GM06990 (cell line): ENCODE results near the gene KIF13A.
"Not testable (repeated sequence)": the region's sequence is repeated elsewhere in the genome, so short reads cannot be mapped to it uniquely, and the experiment has no call there.

Source experiments
- DNase-seq: peaks from one replicate; pipeline ENCODE4 v3.0.0-alpha.2; 2011; ENCODE audit not compliant: insufficient read length; ENCODE audit errors: extremely low read depth
- H3K27me3 ChIP-seq: replicated peaks from 2 replicates; pipeline ENCODE4 v1.6.0; 2011; ENCODE audit warnings: low read length; ENCODE audit not compliant: control insufficient read depth, insufficient read depth
- H3K36me3 ChIP-seq: 2 replicates; pipeline ENCODE4 v1.5.1; 2011; ENCODE audit warnings: low read length; ENCODE audit not compliant: control insufficient read depth, insufficient read depth
- H3K4me3 ChIP-seq: replicated peaks from 2 replicates; pipeline ENCODE4 v1.5.1; 2011; ENCODE audit warnings: low read depth, mild to moderate bottlenecking, control low read depth, low read length
- TF ChIP-seq, protein P1 (sequence below): IDR thresholded peaks from 2 replicates; pipeline ENCODE4 v1.5.1; 2011; ENCODE audit warnings: low read length, control low read depth, mild to moderate bottlenecking, inconsistent platforms; ENCODE audit not compliant: insufficient read depth, poor library complexity, severe bottlenecking

Gene KIF13A

GRCh38 chr6:17771609-17772008 is 215.8 kb downstream of the KIF13A start:
- no peaks in the 10 kb centered on the region for H3K27me3 ChIP-seq
- TF ChIP-seq, protein P1, sequence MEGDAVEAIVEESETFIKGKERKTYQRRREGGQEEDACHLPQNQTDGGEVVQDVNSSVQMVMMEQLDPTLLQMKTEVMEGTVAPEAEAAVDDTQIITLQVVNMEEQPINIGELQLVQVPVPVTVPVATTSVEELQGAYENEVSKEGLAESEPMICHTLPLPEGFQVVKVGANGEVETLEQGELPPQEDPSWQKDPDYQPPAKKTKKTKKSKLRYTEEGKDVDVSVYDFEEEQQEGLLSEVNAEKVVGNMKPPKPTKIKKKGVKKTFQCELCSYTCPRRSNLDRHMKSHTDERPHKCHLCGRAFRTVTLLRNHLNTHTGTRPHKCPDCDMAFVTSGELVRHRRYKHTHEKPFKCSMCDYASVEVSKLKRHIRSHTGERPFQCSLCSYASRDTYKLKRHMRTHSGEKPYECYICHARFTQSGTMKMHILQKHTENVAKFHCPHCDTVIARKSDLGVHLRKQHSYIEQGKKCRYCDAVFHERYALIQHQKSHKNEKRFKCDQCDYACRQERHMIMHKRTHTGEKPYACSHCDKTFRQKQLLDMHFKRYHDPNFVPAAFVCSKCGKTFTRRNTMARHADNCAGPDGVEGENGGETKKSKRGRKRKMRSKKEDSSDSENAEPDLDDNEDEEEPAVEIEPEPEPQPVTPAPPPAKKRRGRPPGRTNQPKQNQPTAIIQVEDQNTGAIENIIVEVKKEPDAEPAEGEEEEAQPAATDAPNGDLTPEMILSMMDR = no peak
- no peak overlapping the region for H3K4me3 ChIP-seq
- H3K36me3 ChIP-seq = no peaks in the 10 kb centered on the region
- no peak for DNase-seq

DNA sequence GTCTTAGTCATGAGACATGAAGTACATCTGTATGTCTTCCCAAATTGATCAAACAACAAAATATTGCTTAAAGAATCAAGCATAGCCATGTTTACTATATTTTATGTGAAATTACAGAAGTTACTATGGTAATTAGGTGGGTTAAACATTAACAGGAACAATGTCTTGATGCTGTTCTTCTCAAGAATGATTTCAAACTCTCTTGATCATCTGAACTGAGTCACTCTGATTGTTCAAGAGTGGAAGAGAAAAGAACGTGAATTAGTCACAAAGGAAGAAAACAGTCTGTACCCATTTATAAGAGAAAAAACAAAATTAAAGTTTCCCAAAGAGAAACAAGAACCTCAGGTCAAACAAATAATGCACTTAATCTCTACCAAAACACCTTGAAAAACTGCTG is 218.6 kb downstream of the KIF13A start:
- Histone ChIP-seq H3K4me3 (no peak overlapping the region), H3K36me3 (no peaks in the 10 kb centered on the region), H3K27me3 (no peaks in the 10 kb centered on the region)
- no peak for DNase-seq
- TF ChIP-seq, protein P1 = no peak

GRCh38 chr6:17768388-17768787 is 219.0 kb downstream of the KIF13A start:
- DNase-seq = no peak
- Histone ChIP-seq H3K4me3 (no peak overlapping the region), H3K27me3 (no peaks in the 10 kb centered on the region), H3K36me3 (no peaks in the 10 kb centered on the region)
- TF ChIP-seq, protein P1 = no peak

DNA sequence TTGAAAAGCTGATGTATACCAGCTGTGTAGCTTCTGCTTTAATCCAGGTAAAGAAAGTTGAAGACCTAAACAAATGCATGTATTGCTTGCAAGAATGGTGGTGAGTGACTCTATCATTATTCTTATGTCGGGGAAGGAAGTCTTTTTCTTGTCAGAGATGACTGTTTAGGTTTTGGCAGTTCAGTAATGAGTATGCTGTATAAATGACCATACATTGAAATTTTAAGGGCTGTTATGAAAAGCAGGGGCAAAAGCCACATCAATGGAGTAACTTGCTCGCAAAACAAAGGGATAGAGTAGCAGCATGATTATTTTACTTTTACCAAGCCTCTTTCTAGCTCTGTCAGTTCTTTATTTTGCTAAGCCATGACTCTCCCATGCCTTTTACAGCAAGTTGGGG is 224.8 kb downstream of the KIF13A start:
- TF ChIP-seq, protein P1 = no peak
- no peak for DNase-seq
- H3K4me3 ChIP-seq = no peak overlapping the region
- no peaks in the 10 kb centered on the region for H3K27me3 ChIP-seq
- H3K36me3 ChIP-seq = no peaks in the 10 kb centered on the region

DNA sequence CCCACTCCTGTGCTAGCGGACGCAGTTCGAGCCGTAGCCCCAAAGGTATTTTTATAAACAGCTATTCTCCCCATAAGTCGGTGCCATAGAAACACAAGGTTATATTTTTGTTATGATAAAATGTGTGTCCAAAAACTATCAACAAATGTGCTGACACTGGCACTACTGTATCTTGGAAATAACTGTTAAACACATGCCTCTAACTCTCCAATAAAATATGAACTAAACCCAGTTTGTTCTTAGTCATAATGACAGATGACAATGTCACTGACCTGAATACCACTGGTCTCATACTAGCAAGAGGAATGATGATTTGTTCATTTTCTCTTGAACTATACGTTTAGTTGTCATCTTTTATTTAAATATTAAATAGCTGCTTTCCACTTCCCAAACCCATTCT is 229.3 kb downstream of the KIF13A start:
- no peaks in the 10 kb centered on the region for H3K36me3 ChIP-seq
- no peak overlapping the region for H3K4me3 ChIP-seq
- TF ChIP-seq, protein P1 = no peak
- H3K27me3 ChIP-seq = no peaks in the 10 kb centered on the region; the same call in 1 of the 2 replicates
- DNase-seq = no peak

DNA sequence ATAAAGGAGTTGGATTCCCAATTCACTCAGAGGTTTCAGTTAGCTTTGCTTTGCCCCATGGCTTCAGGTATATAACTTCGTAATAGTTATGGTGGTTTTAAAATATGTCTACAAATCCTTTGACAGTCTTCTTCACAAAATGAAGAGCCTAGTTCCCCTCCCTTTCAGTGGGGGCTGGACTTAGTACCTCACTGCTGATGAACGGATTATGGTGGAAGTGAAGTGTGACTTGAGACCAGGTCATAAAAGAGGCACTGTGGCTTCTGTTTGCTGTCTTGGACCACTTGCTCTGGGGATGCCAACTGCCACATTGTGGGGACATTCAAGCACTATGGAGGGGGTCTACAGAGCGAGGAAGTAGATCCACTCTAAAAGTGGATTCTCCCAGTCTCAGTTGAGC is 233.2 kb downstream of the KIF13A start:
- no peak overlapping the region for H3K4me3 ChIP-seq
- TF ChIP-seq, protein P1 = no peak
- H3K36me3 ChIP-seq = no peaks in the 10 kb centered on the region
- no peak for DNase-seq
- no peaks in the 10 kb centered on the region; the same call in 1 of the 2 replicates for H3K27me3 ChIP-seq

DNA sequence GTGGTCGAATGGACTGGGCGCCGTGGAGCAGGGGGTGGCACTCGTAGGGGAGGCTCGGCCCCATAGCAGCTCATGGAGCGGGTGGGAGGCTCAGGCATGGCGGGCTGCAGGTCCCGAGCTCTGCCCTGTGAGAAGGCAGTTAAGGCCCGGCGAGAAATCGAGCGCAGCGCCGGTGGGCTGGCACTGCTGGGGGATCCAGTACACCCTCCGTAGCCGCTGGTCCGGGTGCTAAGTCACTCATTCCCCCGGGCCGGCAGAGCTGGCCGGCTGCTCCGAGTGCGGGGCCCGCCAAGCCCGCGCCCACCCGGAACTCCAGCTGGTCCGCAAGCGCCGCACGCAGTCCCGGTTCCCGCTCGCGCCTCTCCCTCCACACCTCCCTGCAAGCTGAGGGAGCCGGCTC is 242.1 kb downstream of the KIF13A start:
- DNase-seq, H3K4me3 ChIP-seq, H3K27me3 ChIP-seq, H3K36me3 ChIP-seq: not testable (repeated sequence)

GRCh38 chr6:17744757-17745308 is 242.6 kb downstream of the KIF13A start:
- not testable (repeated sequence) for H3K36me3 ChIP-seq, DNase-seq, H3K4me3 ChIP-seq, H3K27me3 ChIP-seq
